H1 (cell line): ENCODE results near the gene JAKMIP1. TPM values are rescaled to one million over a fixed set of nuclear protein-coding genes. Genes with fewer than 3 reads are reported as not detected.

ENCODE experiments used
- CTCF ChIA-PET: fragments of 300-600 bp; sonication (Branson Sonifier 250); formaldehyde crosslinking; loops from one replicate; lab custom pipeline; 2021; ENCODE audit not compliant: partially characterized antibody; lab: Charles Lee
- POLR2A ChIA-PET: fragments of 300-600 bp; sonication (Branson Sonifier 250); formaldehyde crosslinking; loops from one replicate; lab custom pipeline; 2021; ENCODE audit warnings: inconsistent platforms; ENCODE audit not compliant: partially characterized antibody; lab: Charles Lee
- DNase-seq, 2 experiments: peaks; one replicate each; pipeline versions ENCODE4 v3.0.0 to v3.0.0-alpha.2; 2010 to 2022; ENCODE audit warnings: low spot score in 2 of 2, low read depth in 1 of 2, mixed read lengths in 1 of 2
- FAIRE-seq: peaks from 2 replicates; lab custom pipeline; 2011; peaks lifted over from hg19 to GRCh38; lab: Jason Lieb, UNC
- H2AFZ ChIP-seq: 2 replicates; pipeline ENCODE4 v1.8.1; 2012; ENCODE audit warnings: low read length, inconsistent platforms
- H2AK5ac ChIP-seq: 2 replicates; pipeline ENCODE4 v1.6.1; 2013; ENCODE audit warnings: low read depth, low read length
- H2BK120ac ChIP-seq: replicated peaks from 2 replicates; pipeline ENCODE3; 2013; ENCODE audit warnings: low read depth, low read length, inconsistent platforms
- H2BK12ac ChIP-seq: 2 replicates; pipeline ENCODE4 v1.6.1; 2013; ENCODE audit warnings: low read depth, low read length
- H2BK15ac ChIP-seq: 2 replicates; pipeline ENCODE4 v1.6.1; 2013; ENCODE audit warnings: low read length
- H2BK20ac ChIP-seq: 2 replicates; pipeline ENCODE4 v1.6.1; 2013; ENCODE audit warnings: low read length
- H2BK5ac ChIP-seq: 2 replicates; pipeline ENCODE4 v1.6.1; 2013; ENCODE audit warnings: low read depth, low read length
- H3K14ac ChIP-seq: 2 replicates; pipeline ENCODE4 v1.6.1; 2013; ENCODE audit warnings: inconsistent platforms; ENCODE audit not compliant: insufficient read length
- H3K18ac ChIP-seq: 2 replicates; pipeline ENCODE4 v1.6.1; 2013; ENCODE audit warnings: low read length; ENCODE audit errors: extremely low read depth
- H3K23ac ChIP-seq: 2 replicates; pipeline ENCODE4 v1.6.1; 2013; ENCODE audit warnings: inconsistent platforms; ENCODE audit not compliant: insufficient read length
- H3K23me2 ChIP-seq: 2 replicates; pipeline ENCODE4 v1.6.1; 2013; ENCODE audit warnings: low read depth, low read length
- H3K27ac ChIP-seq: 2 replicates; pipeline ENCODE4 v1.6.1; 2011; ENCODE audit warnings: low read depth, low read length, inconsistent platforms
- H3K27me3 ChIP-seq, 4 experiments: replicated peaks in 1 of 4; 1 replicate in 1 of 4; 2 replicates in 3 of 4; pipeline versions ENCODE4 v1.6.1 to v1.8.1; 2011 to 2013; ENCODE audit warnings: low read length in 3 of 4, mild to moderate bottlenecking in 3 of 4, inconsistent platforms in 2 of 4, mixed read lengths in 2 of 4, moderate library complexity in 1 of 4; ENCODE audit not compliant: control insufficient read depth in 3 of 4, insufficient read depth in 3 of 4; ENCODE audit errors: extremely low read depth in 1 of 4
- H3K36me3 ChIP-seq, 4 experiments: 2 replicates each; pipeline versions ENCODE4 v1.6.1 to v1.8.1; 2011 to 2013; ENCODE audit warnings: mild to moderate bottlenecking in 4 of 4, low read length in 3 of 4, moderate library complexity in 2 of 4, control low read depth in 1 of 4, inconsistent platforms in 1 of 4; ENCODE audit not compliant: insufficient read depth in 4 of 4, control insufficient read depth in 2 of 4
- H3K4ac ChIP-seq: replicated peaks from 2 replicates; pipeline ENCODE3; 2013; ENCODE audit warnings: low read length, low read depth, mixed read lengths, inconsistent platforms; ENCODE audit not compliant: insufficient read length
- H3K4me1 ChIP-seq, 4 experiments: replicated peaks in 1 of 4; 1 replicate in 1 of 4; 2 replicates in 3 of 4; pipeline versions ENCODE4 v1.6.1 to v1.8.1; 2011 to 2013; ENCODE audit warnings: low read length in 3 of 4, inconsistent platforms in 2 of 4, mixed read lengths in 1 of 4; ENCODE audit not compliant: insufficient read depth in 4 of 4, control insufficient read depth in 3 of 4
- H3K4me2 ChIP-seq, 2 experiments: 2 replicates each; pipeline versions ENCODE4 v1.6.1 to v1.8.1; 2011 to 2013; ENCODE audit warnings: low read depth in 2 of 2, low read length in 2 of 2, control low read depth in 1 of 2, inconsistent platforms in 1 of 2, mild to moderate bottlenecking in 1 of 2; ENCODE audit not compliant: insufficient read depth in 1 of 2
- H3K4me3 ChIP-seq, 4 experiments: fragments of 200-600, 300-600 bp in 1 of 4; sonication (generic), shearing (Covaris generic), sonication (Bioruptor Twin) in 1 of 4; 2 replicates each; pipeline versions ENCODE4 v1.5.1 to v1.8.1; 2011 to 2016; ENCODE audit warnings: low read length in 4 of 4, low read depth in 3 of 4, control low read depth in 2 of 4, inconsistent platforms in 2 of 4, mild to moderate bottlenecking in 2 of 4, mixed read lengths in 1 of 4, moderate library complexity in 1 of 4; ENCODE audit not compliant: insufficient read depth in 2 of 4; ENCODE audit errors: extremely low read depth in 1 of 4
- H3K56ac ChIP-seq: replicated peaks from 2 replicates; pipeline ENCODE3; 2013; ENCODE audit warnings: low read depth, mild to moderate bottlenecking, mixed read lengths, low read length, inconsistent platforms; ENCODE audit not compliant: insufficient read length
- H3K79me1 ChIP-seq: 2 replicates; pipeline ENCODE4 v1.6.1; 2013; ENCODE audit warnings: low read depth, low read length, control low read depth
- H3K79me2 ChIP-seq, 2 experiments: 2 replicates each; pipeline versions ENCODE4 v1.6.1 to v1.8.1; 2012 to 2013; ENCODE audit warnings: low read length in 2 of 2, mild to moderate bottlenecking in 2 of 2, inconsistent platforms in 1 of 2; ENCODE audit not compliant: insufficient read depth in 2 of 2, control insufficient read depth in 1 of 2
- H3K9ac ChIP-seq, 4 experiments: replicated peaks in 1 of 4; 1 replicate in 1 of 4; 2 replicates in 3 of 4; pipeline versions ENCODE4 v1.6.1 to v1.8.1; 2011 to 2013; ENCODE audit warnings: low read depth in 3 of 4, low read length in 3 of 4, control low read depth in 2 of 4, mild to moderate bottlenecking in 2 of 4, moderate library complexity in 2 of 4, inconsistent platforms in 1 of 4; ENCODE audit errors: extremely low read depth in 1 of 4
- H3K9me3 ChIP-seq, 2 experiments: 2 replicates each; pipeline versions ENCODE4 v1.6.1 to v1.8.1; 2012 to 2013; ENCODE audit warnings: mild to moderate bottlenecking in 2 of 2, moderate library complexity in 2 of 2, control low read depth in 1 of 2, inconsistent platforms in 1 of 2, low read depth in 1 of 2, low read length in 1 of 2, mixed read lengths in 1 of 2; ENCODE audit not compliant: insufficient read depth in 2 of 2
- H4K20me1 ChIP-seq, 2 experiments: replicated peaks in 1 of 2; 2 replicates each; pipeline versions ENCODE3 to v1.8.1; 2011 to 2013; ENCODE audit warnings: inconsistent platforms in 2 of 2, low read length in 2 of 2, mild to moderate bottlenecking in 1 of 2; ENCODE audit not compliant: insufficient read depth in 2 of 2, control insufficient read depth in 1 of 2
- H4K5ac ChIP-seq: 2 replicates; pipeline ENCODE4 v1.6.1; 2013; ENCODE audit warnings: low read length, low read depth, mixed read lengths, inconsistent platforms; ENCODE audit not compliant: insufficient read length
- H4K8ac ChIP-seq: 2 replicates; pipeline ENCODE4 v1.8.0; 2013; ENCODE audit warnings: mild to moderate bottlenecking, moderate library complexity, low read length, inconsistent platforms; ENCODE audit not compliant: insufficient read depth; ENCODE audit errors: extremely low read depth
- H4K91ac ChIP-seq: replicated peaks from 2 replicates; pipeline ENCODE3; 2013; ENCODE audit warnings: low read length, mixed read lengths, inconsistent platforms; ENCODE audit not compliant: insufficient read length
- ATF2 ChIP-seq: IDR thresholded peaks from 2 replicates; pipeline ENCODE4 v1.6.1; 2012; ENCODE audit warnings: low read length, inconsistent platforms
- CHD1 ChIP-seq: IDR thresholded peaks from 2 replicates; pipeline ENCODE4 v1.6.1; 2012; ENCODE audit warnings: low read depth, low read length, improper control_type of control experiment
- CTCF ChIP-seq, 3 experiments: IDR thresholded peaks; 1 replicate in 2 of 3; 2 replicates in 1 of 3; pipeline versions ENCODE4 v1.5.1 to v1.6.1; 2011; ENCODE audit warnings: low read length in 3 of 3, mild to moderate bottlenecking in 3 of 3, inconsistent platforms in 2 of 3, low read depth in 1 of 3, moderate library complexity in 1 of 3; ENCODE audit not compliant: insufficient read depth in 1 of 3; ENCODE audit errors: control extremely low read depth in 1 of 3
- JUN ChIP-seq: IDR thresholded peaks from 2 replicates; pipeline ENCODE4 v1.6.1; 2011; ENCODE audit warnings: low read depth, mild to moderate bottlenecking, improper control_type of control experiment, low read length
- KDM4A ChIP-seq: IDR thresholded peaks from one replicate; pipeline ENCODE4 v1.7.1; 2012; ENCODE audit warnings: low read depth, mild to moderate bottlenecking, moderate library complexity, low read length, inconsistent platforms; ENCODE audit not compliant: severe bottlenecking
- POLR2A ChIP-seq, 2 experiments: IDR thresholded peaks; 1 replicate in 1 of 2; 2 replicates in 1 of 2; pipeline ENCODE4 v1.6.1; 2011; ENCODE audit warnings: low read depth in 2 of 2, low read length in 2 of 2, mild to moderate bottlenecking in 2 of 2; ENCODE audit errors: control extremely low read depth in 1 of 2
- RBBP5 ChIP-seq: IDR thresholded peaks from 2 replicates; pipeline ENCODE4 v1.7.1; 2012; ENCODE audit warnings: low read depth, mild to moderate bottlenecking, inconsistent platforms, low read length, moderate library complexity, borderline replicate concordance
- RFX5 ChIP-seq: IDR thresholded peaks from 2 replicates; pipeline ENCODE4 v1.6.1; 2011; ENCODE audit warnings: low read depth, low read length, improper control_type of control experiment, borderline replicate concordance
- TAF7 ChIP-seq: optimal IDR thresholded peaks from 2 replicates; pipeline ENCODE3; 2011; ENCODE audit warnings: low read depth, mild to moderate bottlenecking, inconsistent platforms, low read length, moderate library complexity, borderline replicate concordance
- WGBS, 2 experiments: shearing (Covaris generic) in 1 of 2; methylation state at CpG; one replicate each; pipeline versions ENCODE4 v1.1.6 to v1.1.7; 2013 to 2015; ENCODE audit warnings: low lambda C conversion rate in 2 of 2, mixed read lengths in 2 of 2, inconsistent platforms in 1 of 2, low coverage in 1 of 2, missing lambda C conversion rate in 1 of 2; ENCODE audit not compliant: insufficient replicate concordance in 2 of 2, insufficient coverage in 1 of 2, insufficient read length in 1 of 2; ENCODE audit errors: extremely low coverage in 1 of 2, missing lambda C conversion rate in 1 of 2; 5-methylcytosine and 5-hydroxymethylcytosine counted together
- polyA plus RNA-seq, 7 experiments: library from polyadenylated mRNA; depleted of rRNA in 3 of 7; stranded (reverse) in 5 of 7; unstranded in 2 of 7; fragments of >200 nt in 5 of 7; fragments of 200-250 nt in 2 of 7; gene quantifications; 1 replicate in 5 of 7; 2 replicates in 1 of 7; 4 replicates in 1 of 7; pipeline versions ENCODE4 v1.2.1 to v1.2.3, GENCODE V29; 2011 to 2013; ENCODE audit warnings: missing spikeins in 2 of 7, mixed read lengths in 2 of 7
- total RNA-seq: library from RNA; stranded (reverse); fragmentation: NEBNext Ultra II Directional; extraction: Animal tissue kit (Norgen Biotek cat#: 25700); gene quantifications from 2 replicates; pipeline ENCODE4 v1.2.1, GENCODE V29; 2021

JAKMIP1 gene
- total and polyA plus RNA-seq, 2 of the 8 experiments (the other 6 are each of a cell fraction or from before 2014, with no cell fraction given): 2.5 to 4.4 TPM

GRCh38 chr4:6029254-6029653, 171.1 kb downstream of the JAKMIP1 start:
- Histone ChIP-seq H3K56ac (no peak overlapping the region), H3K18ac (no peak overlapping the region), H4K20me1 (no peaks in the 10 kb centered on the region), H3K4me1 (peaks cover 0 to 5% (median 0%) of the 10 kb centered on the region in 4 experiments; a peak in 2 of 7 replicates), H3K4ac (no peak overlapping the region), H2AFZ (no peak overlapping the region), H3K79me2 (no peaks in the 10 kb centered on the region), H2BK15ac (0 out of 2 replicates have a peak overlapping the region, but pooled peaks have one; percentile 25), H4K8ac (no peak overlapping the region), H2AK5ac (peak overlapping the region; percentile 83; the same call in 1 of the 2 replicates), H3K4me2 (no peak overlapping the region), H4K91ac (no peak overlapping the region), H3K36me3 (no peaks in the 10 kb centered on the region), H3K9me3 (no peaks in the 10 kb centered on the region), H3K27ac (no peak overlapping the region), H3K23me2 (no peaks in the 10 kb centered on the region), H3K9ac (no peak overlapping the region), H2BK5ac (0 out of 2 replicates have a peak overlapping the region, but pooled peaks have one; percentile 27), H2BK120ac (no peak overlapping the region), H3K79me1 (no peaks in the 10 kb centered on the region), H3K14ac (no peak overlapping the region), H4K5ac (no peak overlapping the region), H3K4me3 (no peak overlapping the region), H3K27me3 (no peaks in the 10 kb centered on the region), H3K23ac (no peak overlapping the region), H2BK20ac (peak overlapping the region; percentile 3; the same call in 1 of the 2 replicates), H2BK12ac (0 out of 2 replicates have a peak overlapping the region, but pooled peaks have one; percentile 72)
- POLR2A ChIA-PET: interaction anchor here (0.6 kb wide), 1 partner anchor 279 kb away, joined by 3 read pairs; no protein-coding TSS in a partner anchor
- CTCF ChIA-PET: interaction anchor here (0.6 to 6.7 kb wide), 4 partner anchors 9 to 140 kb away, joined by 3 to 64 read pairs (median 4); partner anchors contain the start of gene C4orf50
- WGBS, 2 experiments: 64% methylated on average over 6 of the region's 6 CpGs; no CpG with 5 or more reads in 1 of the 2 experiments
- FAIRE-seq (no peak), DNase-seq (no peak)
- TF ChIP-seq ATF2 (no peak), RFX5 (no peak), JUN (no peak), KDM4A (no peak), CHD1 (no peak), CTCF (IDR thresholded peaks at IDR 0.05; ENCODE audit: control extremely low read depth in 1 of 3, insufficient read depth in 1 of 3, low read depth in 1 of 3, low read length in 3 of 3) (no peak), TAF7 (no peak), RBBP5 (no peak), POLR2A (IDR thresholded peaks at IDR 0.05; ENCODE audit: control extremely low read depth in 1 of 2, low read depth in 2 of 2, low read length in 2 of 2) (no peak)
